ENCODE results near the gene ZNF555.
A peak's percentile ranks its signal among the peaks of the same experiment; 100 is the strongest.

Gene ZNF555

GRCh38 chr19:2841855-2842574 is 740 bp downstream of the ZNF555 start:
- H3K36me3 ChIP-seq (ENCODE audit: control insufficient read depth, insufficient read depth, low read length) = no peaks in the 10 kb centered on the region
- no peak overlapping the region for H3K23ac ChIP-seq (ENCODE audit: low read length)
- peak overlapping the region; percentile 73 for H3K4me3 ChIP-seq (ENCODE audit: low read length)
- peaks cover 1% of the 10 kb centered on the region for H3K27me3 ChIP-seq (ENCODE audit: insufficient read depth, low read length, poor library complexity)
- H2AK5ac ChIP-seq (ENCODE audit: low read length) = no peak overlapping the region
- H3K4ac ChIP-seq (ENCODE audit: low read depth, low read length) = peak overlapping the region; percentile 62
- H3K4me1 ChIP-seq (ENCODE audit: control insufficient read depth, low read depth, low read length) = no peaks in the 10 kb centered on the region
- H3K4me2 ChIP-seq (ENCODE audit: low read length) = peak overlapping the region; percentile 62
- H3K9ac ChIP-seq (ENCODE audit: low read length) = peak overlapping the region; percentile 80
- no peaks in the 10 kb centered on the region for H3K79me1 ChIP-seq (ENCODE audit: low read length)
- no peak overlapping the region for H3K27ac ChIP-seq (ENCODE audit: low read depth, low read length)
- no peak overlapping the region for H2BK5ac ChIP-seq (ENCODE audit: low read length)
- H3K18ac ChIP-seq (ENCODE audit: low read length) = peak overlapping the region; percentile 46
- H4K8ac ChIP-seq (ENCODE audit: low read depth, low read length) = no peak overlapping the region
- H4K5ac ChIP-seq (ENCODE audit: low read length) = no peak overlapping the region
- no peak for DNase-seq
- H2BK15ac ChIP-seq (replicated peaks; ENCODE audit: low read depth) = no peak overlapping the region
- no peak overlapping the region for H2BK120ac ChIP-seq (ENCODE audit: low read depth, low read length)
- no CpG with 5 or more reads among the region's 62 CpGs for WGBS (ENCODE audit: extremely low coverage, insufficient coverage, low lambda C conversion rate)
- no peaks in the 10 kb centered on the region for H3K79me2 ChIP-seq (ENCODE audit: control insufficient read depth, insufficient read depth, low read length)
- H3K56ac ChIP-seq (ENCODE audit: low read length) = peak overlapping the region; percentile 89

- no peak overlapping the region for H2BK5ac ChIP-seq (ENCODE audit: low read length)
- H3K23ac ChIP-seq (ENCODE audit: low read length) = no peak overlapping the region
- no peak overlapping the region for H4K8ac ChIP-seq (ENCODE audit: low read depth, low read length)
- no peak overlapping the region for H3K56ac ChIP-seq (ENCODE audit: low read length)
- no peak overlapping the region for H3K4me3 ChIP-seq (ENCODE audit: low read length)
- H4K5ac ChIP-seq (ENCODE audit: low read length) = no peak overlapping the region
- H3K18ac ChIP-seq (ENCODE audit: low read length) = no peak overlapping the region
- no peaks in the 10 kb centered on the region for H3K79me2 ChIP-seq (ENCODE audit: control insufficient read depth, insufficient read depth, low read length)
- peaks cover 1% of the 10 kb centered on the region for H3K27me3 ChIP-seq (ENCODE audit: insufficient read depth, low read length, poor library complexity)
- no peak overlapping the region for H3K9ac ChIP-seq (ENCODE audit: low read length)
- no CpG with 5 or more reads among the region's 2 CpGs for WGBS (ENCODE audit: extremely low coverage, insufficient coverage, low lambda C conversion rate)
- no peak overlapping the region for H2BK15ac ChIP-seq (replicated peaks; ENCODE audit: low read depth)
- H3K36me3 ChIP-seq (ENCODE audit: control insufficient read depth, insufficient read depth, low read length) = no peaks in the 10 kb centered on the region
- H3K79me1 ChIP-seq (ENCODE audit: low read length) = no peaks in the 10 kb centered on the region
- no peak overlapping the region for H2AK5ac ChIP-seq (ENCODE audit: low read length)
- no peak overlapping the region for H3K4ac ChIP-seq (ENCODE audit: low read depth, low read length)
- H3K4me1 ChIP-seq (ENCODE audit: control insufficient read depth, low read depth, low read length) = no peaks in the 10 kb centered on the region
- DNase-seq = no peak
- no peak overlapping the region for H3K27ac ChIP-seq (ENCODE audit: low read depth, low read length)
- H2BK120ac ChIP-seq (ENCODE audit: low read depth, low read length) = no peak overlapping the region
- no peak overlapping the region for H3K4me2 ChIP-seq (ENCODE audit: low read length)
These were observed 3.8 kb downstream of the ZNF555 start for GRCh38 chr19:2845107-2845506.

DNA sequence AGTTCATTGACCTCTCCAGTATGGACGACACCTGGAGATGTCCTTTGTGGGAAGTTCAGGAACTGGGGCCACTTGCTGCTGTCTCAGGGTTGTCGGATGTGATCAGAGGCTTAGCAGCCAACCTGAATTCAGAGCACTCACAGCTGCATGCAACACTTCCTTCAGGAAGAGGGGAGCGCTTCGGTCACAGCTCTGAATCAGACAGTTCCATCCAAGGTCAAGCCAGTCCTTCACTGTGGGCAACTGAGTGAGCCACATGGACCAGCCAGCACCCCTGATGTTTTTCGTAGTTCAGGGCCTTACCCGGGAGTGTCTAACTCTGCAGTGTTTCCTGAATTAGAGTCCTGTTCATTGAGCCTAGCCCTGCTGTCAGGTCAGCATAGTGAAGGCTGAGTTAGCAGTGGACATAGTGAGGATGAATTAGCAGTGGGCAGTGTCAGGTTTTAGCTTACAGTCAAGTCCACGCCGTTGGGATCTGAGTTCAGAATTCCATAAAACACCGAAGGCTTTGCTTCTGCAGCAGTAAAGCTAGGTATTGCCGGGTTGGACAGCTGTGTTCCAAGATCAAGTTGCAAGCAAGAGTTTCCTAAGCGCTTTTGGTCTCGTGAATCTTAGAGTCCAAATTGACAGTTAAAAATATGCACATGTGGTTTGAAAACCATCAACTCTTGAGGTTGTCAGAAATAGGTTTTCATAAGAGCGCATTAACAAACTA is 5.1 kb downstream of the ZNF555 start:
- H3K79me1 ChIP-seq (ENCODE audit: low read length) = no peaks in the 10 kb centered on the region
- no CpG with 5 or more reads among the region's 13 CpGs for WGBS (ENCODE audit: extremely low coverage, insufficient coverage, low lambda C conversion rate)
- DNase-seq = no peak
- no peak overlapping the region for H3K23ac ChIP-seq (ENCODE audit: low read length)
- no peak overlapping the region for H2BK15ac ChIP-seq (replicated peaks; ENCODE audit: low read depth)
- no peak overlapping the region for H2BK120ac ChIP-seq (ENCODE audit: low read depth, low read length)
- no peak overlapping the region for H3K27ac ChIP-seq (ENCODE audit: low read depth, low read length)
- H3K9ac ChIP-seq (ENCODE audit: low read length) = no peak overlapping the region
- H4K8ac ChIP-seq (ENCODE audit: low read depth, low read length) = no peak overlapping the region
- H3K18ac ChIP-seq (ENCODE audit: low read length) = no peak overlapping the region
- H3K4ac ChIP-seq (ENCODE audit: low read depth, low read length) = no peak overlapping the region
- H3K79me2 ChIP-seq (ENCODE audit: control insufficient read depth, insufficient read depth, low read length) = no peaks in the 10 kb centered on the region
- peaks cover 1% of the 10 kb centered on the region for H3K27me3 ChIP-seq (ENCODE audit: insufficient read depth, low read length, poor library complexity)
- no peaks in the 10 kb centered on the region for H3K4me1 ChIP-seq (ENCODE audit: control insufficient read depth, low read depth, low read length)
- no peak overlapping the region for H3K4me2 ChIP-seq (ENCODE audit: low read length)
- H2BK5ac ChIP-seq (ENCODE audit: low read length) = no peak overlapping the region
- H3K56ac ChIP-seq (ENCODE audit: low read length) = no peak overlapping the region
- H2AK5ac ChIP-seq (ENCODE audit: low read length) = no peak overlapping the region
- no peak overlapping the region for H4K5ac ChIP-seq (ENCODE audit: low read length)
- no peaks in the 10 kb centered on the region for H3K36me3 ChIP-seq (ENCODE audit: control insufficient read depth, insufficient read depth, low read length)
- H3K4me3 ChIP-seq (ENCODE audit: low read length) = no peak overlapping the region

DNA sequence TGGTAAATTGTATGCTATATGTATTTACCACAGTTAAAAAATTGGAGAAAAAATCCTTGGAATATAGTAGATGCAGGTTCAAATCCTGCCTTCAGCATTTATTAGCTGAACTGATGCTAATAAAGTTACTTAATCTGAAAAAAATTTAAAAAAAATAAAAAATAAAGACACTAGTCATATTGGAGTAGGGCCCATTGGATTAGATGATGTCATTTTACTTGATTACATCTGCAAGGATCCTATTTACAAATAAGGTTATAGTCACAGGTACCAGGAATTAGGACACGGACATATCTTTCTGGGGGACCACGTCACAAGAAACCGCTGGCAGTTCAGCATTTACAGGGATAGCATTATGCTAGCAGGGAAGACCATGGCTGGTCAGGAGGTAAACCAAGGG is 6.2 kb downstream of the ZNF555 start:
- Histone ChIP-seq H3K9ac (ENCODE audit: low read length) (no peak overlapping the region), H3K4me3 (ENCODE audit: low read length) (no peak overlapping the region), H4K8ac (ENCODE audit: low read depth, low read length) (no peak overlapping the region), H2BK15ac (replicated peaks; ENCODE audit: low read depth) (no peak overlapping the region), H3K23ac (ENCODE audit: low read length) (no peak overlapping the region), H3K27me3 (ENCODE audit: insufficient read depth, low read length, poor library complexity) (no peaks in the 10 kb centered on the region), H3K79me2 (ENCODE audit: control insufficient read depth, insufficient read depth, low read length) (no peaks in the 10 kb centered on the region), H3K18ac (ENCODE audit: low read length) (no peak overlapping the region), H3K56ac (ENCODE audit: low read length) (no peak overlapping the region), H3K4me2 (ENCODE audit: low read length) (no peak overlapping the region), H2BK5ac (ENCODE audit: low read length) (no peak overlapping the region), H3K36me3 (ENCODE audit: control insufficient read depth, insufficient read depth, low read length) (peaks cover 3% of the 10 kb centered on the region), H3K27ac (ENCODE audit: low read depth, low read length) (no peak overlapping the region), H3K4me1 (ENCODE audit: control insufficient read depth, low read depth, low read length) (no peaks in the 10 kb centered on the region), H3K79me1 (ENCODE audit: low read length) (no peaks in the 10 kb centered on the region), H3K4ac (ENCODE audit: low read depth, low read length) (no peak overlapping the region), H2AK5ac (ENCODE audit: low read length) (no peak overlapping the region), H2BK120ac (ENCODE audit: low read depth, low read length) (no peak overlapping the region), H4K5ac (ENCODE audit: low read length) (no peak overlapping the region)
- no peak for DNase-seq
- no CpG with 5 or more reads among the region's 3 CpGs for WGBS (ENCODE audit: extremely low coverage, insufficient coverage, low lambda C conversion rate)

DNA sequence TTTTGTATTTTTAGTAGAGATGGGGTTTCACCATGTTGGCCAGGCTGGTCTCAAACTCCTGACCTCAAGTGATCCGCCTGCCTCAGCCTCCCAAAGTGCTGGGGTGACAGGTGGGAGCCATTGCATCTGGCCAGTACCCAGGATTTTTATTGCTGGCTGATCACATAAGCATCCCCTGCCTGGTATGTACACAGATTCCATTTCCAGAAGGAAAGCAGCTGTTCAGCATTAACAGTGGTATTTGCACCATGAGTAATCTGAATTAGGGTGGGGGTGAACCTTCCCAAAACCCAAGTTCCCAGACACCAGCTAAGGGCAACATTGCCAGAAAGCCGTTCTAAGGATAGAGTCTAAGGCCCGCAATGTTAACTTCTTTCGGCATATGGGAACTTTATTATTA is 7.3 kb downstream of the ZNF555 start:
- no peak overlapping the region for H2BK5ac ChIP-seq (ENCODE audit: low read length)
- H3K4ac ChIP-seq (ENCODE audit: low read depth, low read length) = no peak overlapping the region
- WGBS (ENCODE audit: extremely low coverage, insufficient coverage, low lambda C conversion rate) = no CpG with 5 or more reads among the region's 4 CpGs
- H3K9ac ChIP-seq (ENCODE audit: low read length) = no peak overlapping the region
- H3K23ac ChIP-seq (ENCODE audit: low read length) = no peak overlapping the region
- no peak overlapping the region for H3K4me2 ChIP-seq (ENCODE audit: low read length)
- H3K27ac ChIP-seq (ENCODE audit: low read depth, low read length) = no peak overlapping the region
- H4K5ac ChIP-seq (ENCODE audit: low read length) = no peak overlapping the region
- H3K18ac ChIP-seq (ENCODE audit: low read length) = no peak overlapping the region
- no peaks in the 10 kb centered on the region for H3K27me3 ChIP-seq (ENCODE audit: insufficient read depth, low read length, poor library complexity)
- H2BK15ac ChIP-seq (replicated peaks; ENCODE audit: low read depth) = no peak overlapping the region
- H3K36me3 ChIP-seq (ENCODE audit: control insufficient read depth, insufficient read depth, low read length) = peaks cover 3% of the 10 kb centered on the region
- no peaks in the 10 kb centered on the region for H3K4me1 ChIP-seq (ENCODE audit: control insufficient read depth, low read depth, low read length)
- H4K8ac ChIP-seq (ENCODE audit: low read depth, low read length) = no peak overlapping the region
- no peak overlapping the region for H3K4me3 ChIP-seq (ENCODE audit: low read length)
- no peak overlapping the region for H3K56ac ChIP-seq (ENCODE audit: low read length)
- H3K79me2 ChIP-seq (ENCODE audit: control insufficient read depth, insufficient read depth, low read length) = no peaks in the 10 kb centered on the region
- H2BK120ac ChIP-seq (ENCODE audit: low read depth, low read length) = no peak overlapping the region
- no peaks in the 10 kb centered on the region for H3K79me1 ChIP-seq (ENCODE audit: low read length)
- DNase-seq = no peak
- no peak overlapping the region for H2AK5ac ChIP-seq (ENCODE audit: low read length)
